Kidney epithelial cell (primary cell): ENCODE results near the gene RPS6KB2. TPM values are rescaled to one million over a fixed set of nuclear protein-coding genes. Genes with fewer than 3 reads are reported as not detected.

ENCODE experiments used
- DNase-seq: peaks from one replicate; pipeline ENCODE4 v3.0.0-alpha.2; 2010; ENCODE audit warnings: low read depth
- H3K27me3 ChIP-seq: 2 replicates; pipeline ENCODE4 v1.6.0; 2011; ENCODE audit warnings: low read length; ENCODE audit not compliant: control insufficient read depth, insufficient read depth
- H3K36me3 ChIP-seq: 2 replicates; pipeline ENCODE4 v1.5.1; 2011; ENCODE audit warnings: low read length; ENCODE audit not compliant: control insufficient read depth, insufficient read depth
- H3K4me3 ChIP-seq: 2 replicates; pipeline ENCODE4 v1.5.1; 2011; ENCODE audit warnings: low read depth, mild to moderate bottlenecking, control low read depth, low read length
- total RNA-seq: library from RNA; depleted of rRNA; stranded (reverse); fragments of >200 nt; gene quantifications from 2 replicates; pipeline ENCODE4 v1.2.3, GENCODE V29; 2015
- TF ChIP-seq, protein P1 (sequence below): IDR thresholded peaks from 2 replicates; pipeline ENCODE4 v1.5.1; 2011; ENCODE audit warnings: mild to moderate bottlenecking, moderate library complexity, low read length, control low read depth, inconsistent platforms; ENCODE audit not compliant: insufficient read depth, poor library complexity, severe bottlenecking

Gene RPS6KB2
- total RNA-seq, 1 donor from 2014 or later: 64.6 TPM

DNA sequence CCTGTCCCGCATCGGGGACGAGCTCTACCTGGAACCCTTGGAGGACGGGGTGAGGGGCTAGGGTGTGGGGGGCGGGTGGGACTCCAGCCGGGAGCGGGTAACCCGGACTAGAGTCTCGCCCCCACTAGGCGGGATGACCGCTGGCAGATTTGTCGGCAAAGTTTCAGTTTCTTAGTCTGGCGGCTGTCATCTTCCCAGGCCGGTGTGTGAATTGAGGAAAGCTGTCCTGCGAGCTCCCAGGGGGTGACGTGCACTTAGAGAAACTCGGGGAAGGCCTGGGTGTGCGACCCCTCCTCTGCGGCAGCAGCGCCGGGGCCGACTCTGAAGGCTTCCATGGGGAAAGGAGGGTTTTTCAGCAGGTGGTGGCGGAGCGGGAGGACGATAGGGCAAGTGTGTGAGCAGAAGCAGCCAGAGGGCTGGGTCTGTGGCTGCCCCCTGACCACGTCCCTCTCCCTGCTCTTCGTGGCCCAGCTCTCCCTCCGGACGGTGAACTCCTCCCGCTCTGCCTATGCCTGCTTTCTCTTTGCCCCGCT, 36.0 kb upstream of the RPS6KB2 start:
- Histone ChIP-seq H3K36me3 (no peaks in the 10 kb centered on the region), H3K27me3 (no peaks in the 10 kb centered on the region), H3K4me3 (peak overlapping the region; percentile 75)
- TF ChIP-seq, protein P1, sequence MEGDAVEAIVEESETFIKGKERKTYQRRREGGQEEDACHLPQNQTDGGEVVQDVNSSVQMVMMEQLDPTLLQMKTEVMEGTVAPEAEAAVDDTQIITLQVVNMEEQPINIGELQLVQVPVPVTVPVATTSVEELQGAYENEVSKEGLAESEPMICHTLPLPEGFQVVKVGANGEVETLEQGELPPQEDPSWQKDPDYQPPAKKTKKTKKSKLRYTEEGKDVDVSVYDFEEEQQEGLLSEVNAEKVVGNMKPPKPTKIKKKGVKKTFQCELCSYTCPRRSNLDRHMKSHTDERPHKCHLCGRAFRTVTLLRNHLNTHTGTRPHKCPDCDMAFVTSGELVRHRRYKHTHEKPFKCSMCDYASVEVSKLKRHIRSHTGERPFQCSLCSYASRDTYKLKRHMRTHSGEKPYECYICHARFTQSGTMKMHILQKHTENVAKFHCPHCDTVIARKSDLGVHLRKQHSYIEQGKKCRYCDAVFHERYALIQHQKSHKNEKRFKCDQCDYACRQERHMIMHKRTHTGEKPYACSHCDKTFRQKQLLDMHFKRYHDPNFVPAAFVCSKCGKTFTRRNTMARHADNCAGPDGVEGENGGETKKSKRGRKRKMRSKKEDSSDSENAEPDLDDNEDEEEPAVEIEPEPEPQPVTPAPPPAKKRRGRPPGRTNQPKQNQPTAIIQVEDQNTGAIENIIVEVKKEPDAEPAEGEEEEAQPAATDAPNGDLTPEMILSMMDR: no peak
- no peak for DNase-seq

DNA sequence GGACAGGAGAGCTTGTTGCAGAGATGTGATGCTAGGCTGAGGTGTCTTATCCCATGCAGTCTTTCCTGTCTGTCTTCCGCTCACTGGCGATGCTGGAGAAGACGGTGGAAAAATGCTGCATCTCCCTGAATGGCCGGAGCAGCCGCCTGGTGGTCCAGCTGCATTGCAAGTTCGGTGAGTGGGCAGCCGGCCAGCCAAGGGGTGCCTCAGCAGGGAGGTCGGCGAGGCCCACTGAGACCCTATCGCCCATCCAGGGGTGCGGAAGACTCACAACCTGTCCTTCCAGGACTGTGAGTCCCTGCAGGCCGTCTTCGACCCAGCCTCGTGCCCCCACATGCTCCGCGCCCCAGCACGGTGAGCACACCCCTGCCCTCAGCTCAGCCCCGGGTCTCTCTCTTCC, 34.9 kb upstream of the RPS6KB2 start:
- H3K36me3 ChIP-seq: no peaks in the 10 kb centered on the region
- no peak overlapping the region for H3K4me3 ChIP-seq
- DNase-seq: no peak
- TF ChIP-seq, protein P1: no peak
- no peaks in the 10 kb centered on the region for H3K27me3 ChIP-seq

DNA sequence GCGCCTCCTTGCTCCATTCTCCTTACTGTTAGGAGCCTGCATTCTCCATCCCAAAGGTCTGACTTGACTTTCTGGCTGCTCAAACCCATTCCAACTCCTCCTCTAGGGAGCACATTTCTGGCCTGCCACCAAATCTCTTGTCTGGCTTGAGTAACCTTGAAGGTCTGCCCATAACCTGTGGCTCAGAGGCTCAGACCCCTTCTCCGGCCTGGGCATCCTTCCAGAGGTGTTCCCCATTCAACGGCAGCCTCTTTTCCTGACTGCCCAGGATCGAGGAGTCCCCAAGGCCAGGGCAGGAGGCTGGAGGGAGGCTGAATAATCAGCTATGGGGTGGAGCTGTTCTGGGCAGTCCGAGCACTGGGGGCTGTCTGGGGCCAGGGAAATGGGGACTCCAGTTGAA, 34.3 kb upstream of the RPS6KB2 start:
- Histone ChIP-seq H3K27me3 (no peaks in the 10 kb centered on the region), H3K36me3 (no peaks in the 10 kb centered on the region), H3K4me3 (no peak overlapping the region)
- TF ChIP-seq, protein P1: no peak
- no peak for DNase-seq

DNA sequence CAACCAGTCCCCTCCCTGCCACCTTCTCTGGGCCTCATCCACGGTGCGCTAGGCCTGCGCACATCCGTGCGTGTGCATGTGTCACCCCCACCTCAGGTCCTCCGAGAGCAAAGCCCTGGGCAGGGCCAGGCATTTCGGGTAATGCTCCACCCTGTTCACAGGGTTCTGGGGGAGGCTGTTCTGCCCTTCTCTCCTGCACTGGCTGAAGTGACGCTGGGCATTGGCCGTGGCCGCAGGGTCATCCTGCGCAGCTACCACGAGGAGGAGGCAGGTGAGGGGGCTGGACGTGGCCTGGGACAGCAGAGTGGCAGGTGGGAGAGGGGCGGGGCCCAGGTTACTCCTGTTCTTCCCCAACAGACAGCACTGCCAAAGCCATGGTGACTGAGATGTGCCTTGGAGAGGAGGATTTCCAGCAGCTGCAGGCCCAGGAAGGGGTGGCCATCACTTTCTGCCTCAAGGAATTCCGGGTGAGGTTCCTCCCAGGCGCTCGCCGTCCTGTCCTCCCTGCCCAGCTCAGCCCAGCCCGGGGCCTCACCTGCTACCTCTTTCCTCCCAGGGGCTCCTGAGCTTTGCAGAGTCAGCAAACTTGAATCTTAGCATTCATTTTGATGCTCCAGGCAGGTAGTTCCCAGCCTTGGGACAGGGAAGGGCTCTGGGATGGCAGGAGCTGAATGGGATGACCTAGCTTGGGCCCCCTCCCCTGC, 32.6 kb upstream of the RPS6KB2 start:
- Histone ChIP-seq H3K27me3 (no peaks in the 10 kb centered on the region), H3K4me3 (no peak overlapping the region), H3K36me3 (peaks cover 3% of the 10 kb centered on the region)
- TF ChIP-seq, protein P1: no peak
- DNase-seq: no peak

DNA sequence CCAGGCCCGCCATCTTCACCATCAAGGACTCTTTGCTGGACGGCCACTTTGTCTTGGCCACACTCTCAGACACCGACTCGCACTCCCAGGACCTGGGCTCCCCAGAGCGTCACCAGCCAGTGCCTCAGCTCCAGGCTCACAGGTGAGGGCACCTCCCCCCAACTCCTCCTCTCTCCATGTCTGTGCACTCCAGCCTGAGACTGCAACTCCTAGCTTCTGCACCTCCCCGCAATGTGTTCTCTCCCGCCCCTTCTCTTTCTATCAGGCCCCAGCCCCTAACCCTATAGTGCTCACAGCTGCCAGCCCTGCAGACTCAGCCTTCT, 32.1 kb upstream of the RPS6KB2 start:
- no peak for DNase-seq
- TF ChIP-seq, protein P1: no peak
- H3K27me3 ChIP-seq: no peaks in the 10 kb centered on the region
- no peak overlapping the region for H3K4me3 ChIP-seq
- H3K36me3 ChIP-seq: peaks cover 3% of the 10 kb centered on the region
